SH-SY5Y (cell line): ENCODE results near the gene ESRP2.

Experiments used
- GATA2 ChIP-seq: IDR thresholded peaks from 2 replicates; pipeline ENCODE4 v1.6.1; 2011; ENCODE audit warnings: mild to moderate bottlenecking, low read depth, low read length
- GATA3 ChIP-seq: IDR thresholded peaks from 2 replicates; pipeline ENCODE4 v1.6.1; 2011; ENCODE audit warnings: low read depth, mild to moderate bottlenecking, low read length, moderate library complexity

GRCh38 chr16:68234188-68235107, 1.5 kb downstream of the ESRP2 start:
- no peak for TF ChIP-seq GATA2
- no peak for TF ChIP-seq GATA3
